ENCODE results near the gene MTERF2. TPM values are rescaled to one million over a fixed set of nuclear protein-coding genes. Genes with fewer than 3 reads are reported as not detected.
A peak's percentile ranks its signal among the peaks of the same experiment; 100 is the strongest.
"Not testable (repeated sequence)": the region's sequence is repeated elsewhere in the genome, so short reads cannot be mapped to it uniquely, and the experiment has no call there.

MTERF2 gene
- total RNA-seq, 1 donor from 2014 or later = 25.1 TPM

- H3K27ac Mint-ChIP-seq = no peak overlapping the region
- H3K4me1 Mint-ChIP-seq = no peaks in the 10 kb centered on the region
- no peaks in the 10 kb centered on the region for H3K9me3 ChIP-seq (ENCODE audit: low read depth)
- H3K4me2 ChIP-seq = no peak overlapping the region
- no peak overlapping the region for H2AFZ ChIP-seq (replicated peaks)
- H3K4me3 Mint-ChIP-seq = no peak overlapping the region
- peaks cover 4% of the 10 kb centered on the region for H3K27me3 Mint-ChIP-seq (ENCODE audit: insufficient read depth, low read depth)
- H3K79me2 ChIP-seq (ENCODE audit: low read depth) = no peaks in the 10 kb centered on the region
- H3K27ac ChIP-seq = no peak overlapping the region
- H3K9me3 Mint-ChIP-seq = peaks cover 5% of the 10 kb centered on the region
- H3K36me3 Mint-ChIP-seq = peaks cover 16% of the 10 kb centered on the region
- H3K4me1 ChIP-seq = no peaks in the 10 kb centered on the region
- H3K27me3 ChIP-seq = no peaks in the 10 kb centered on the region
- TF ChIP-seq EZH2 (IDR thresholded peaks at IDR 0.05) (no peak), EZH2phosphoT487 (IDR thresholded peaks at IDR 0.05) (no peak), CTCF (IDR thresholded peaks at IDR 0.05) (no peak)
- H3F3A ChIP-seq (ENCODE audit: low read depth) = no peaks in the 10 kb centered on the region
- H4K20me1 ChIP-seq (ENCODE audit: low read depth) = no peaks in the 10 kb centered on the region
- H3K36me3 ChIP-seq = peaks cover 8% of the 10 kb centered on the region
- no peak overlapping the region for H3K4me3 ChIP-seq
- DNase-seq (ENCODE audit: low spot score) = no peak
- no peak overlapping the region for H3K9ac ChIP-seq
These were observed 11.0 kb upstream of the MTERF2 start for GRCh38 chr12:106997916-106998315.

- H3K27me3 ChIP-seq; H3K27ac Mint-ChIP-seq; H3K79me2 ChIP-seq (ENCODE audit: low read depth); H3K4me3 ChIP-seq; H3K27me3 Mint-ChIP-seq (ENCODE audit: insufficient read depth, low read depth); H3K9ac ChIP-seq; H3K4me1 Mint-ChIP-seq; H3K4me1 ChIP-seq; DNase-seq (ENCODE audit: low spot score); H3K9me3 Mint-ChIP-seq; H3K36me3 ChIP-seq; H3K4me2 ChIP-seq; H3K27ac ChIP-seq; H4K20me1 ChIP-seq (ENCODE audit: low read depth); H3K4me3 Mint-ChIP-seq; H3K9me3 ChIP-seq (ENCODE audit: low read depth); H2AFZ ChIP-seq (replicated peaks); H3F3A ChIP-seq (ENCODE audit: low read depth): not testable (repeated sequence)
- H3K36me3 Mint-ChIP-seq = peaks cover 11% of the 10 kb centered on the region
These were observed 9.2 kb upstream of the MTERF2 start for GRCh38 chr12:106996102-106996501.

GRCh38 chr12:106994579-106995220 is 7.8 kb upstream of the MTERF2 start:
- TF ChIP-seq EZH2phosphoT487 (IDR thresholded peaks at IDR 0.05) (no peak), CTCF (IDR thresholded peaks at IDR 0.05) (no peak), EZH2 (IDR thresholded peaks at IDR 0.05) (no peak)
- H3K27me3 ChIP-seq = no peaks in the 10 kb centered on the region
- no peak overlapping the region for H2AFZ ChIP-seq (replicated peaks)
- H3K9me3 Mint-ChIP-seq = no peaks in the 10 kb centered on the region
- peaks cover 5% of the 10 kb centered on the region for H3K36me3 ChIP-seq
- peaks cover 2% of the 10 kb centered on the region for H3K27me3 Mint-ChIP-seq (ENCODE audit: insufficient read depth, low read depth)
- no peaks in the 10 kb centered on the region for H4K20me1 ChIP-seq (ENCODE audit: low read depth)
- no peak overlapping the region for H3K9ac ChIP-seq
- H3K4me2 ChIP-seq = no peak overlapping the region
- H3K27ac Mint-ChIP-seq = no peak overlapping the region
- H3K4me1 ChIP-seq = no peaks in the 10 kb centered on the region
- no peak for DNase-seq (ENCODE audit: low spot score)
- H3K27ac ChIP-seq = no peak overlapping the region
- H3K79me2 ChIP-seq (ENCODE audit: low read depth) = no peaks in the 10 kb centered on the region
- H3K4me3 Mint-ChIP-seq = no peak overlapping the region
- H3K36me3 Mint-ChIP-seq = peaks cover 9% of the 10 kb centered on the region
- no peak overlapping the region for H3K4me3 ChIP-seq
- H3K4me1 Mint-ChIP-seq = no peaks in the 10 kb centered on the region
- no peaks in the 10 kb centered on the region for H3K9me3 ChIP-seq (ENCODE audit: low read depth)
- H3F3A ChIP-seq (ENCODE audit: low read depth) = no peaks in the 10 kb centered on the region

GRCh38 chr12:106987846-106988245 is 900 bp upstream of the MTERF2 start:
- Mint-ChIP-seq H3K27me3 (ENCODE audit: insufficient read depth, low read depth) (peaks cover 2% of the 10 kb centered on the region), H3K4me1 (peaks cover 15% of the 10 kb centered on the region), H3K27ac (no peak overlapping the region), H3K36me3 (peaks cover 16% of the 10 kb centered on the region), H3K9me3 (no peaks in the 10 kb centered on the region), H3K4me3 (peak overlapping the region; percentile 93)
- no peaks in the 10 kb centered on the region for H3K9me3 ChIP-seq (ENCODE audit: low read depth)
- no peaks in the 10 kb centered on the region for H4K20me1 ChIP-seq (ENCODE audit: low read depth)
- no peak overlapping the region for H3K27ac ChIP-seq
- no peaks in the 10 kb centered on the region for H3K27me3 ChIP-seq
- peaks cover 7% of the 10 kb centered on the region for H3K79me2 ChIP-seq (ENCODE audit: low read depth)
- no peak overlapping the region for H3K9ac ChIP-seq
- TF ChIP-seq EZH2 (IDR thresholded peaks at IDR 0.05) = no peak
- peaks cover 17% of the 10 kb centered on the region for H3K4me1 ChIP-seq
- H2AFZ ChIP-seq (replicated peaks) = peak overlapping the region; percentile 20
- DNase-seq (ENCODE audit: low spot score) = peak; percentile 34
- H3F3A ChIP-seq (ENCODE audit: low read depth) = peaks cover 16% of the 10 kb centered on the region
- H3K36me3 ChIP-seq = peaks cover 4% of the 10 kb centered on the region
- H3K4me3 ChIP-seq = peak overlapping the region; percentile 61
- H3K4me2 ChIP-seq = peak overlapping the region; percentile 81

Measured in neural progenitor cell (in vitro differentiated cells).